Prostate gland (tissue), 2 donors: ENCODE results near the gene PPP1R3D.

Source experiments
- POLR2A ChIP-seq: fragments of 450-650 bp; IDR thresholded peaks from one replicate; pipeline ENCODE4 v1.6.1; 2016; ENCODE audit warnings: antibody characterized with exemption, mild to moderate bottlenecking
- POLR2AphosphoS5 ChIP-seq: sonication (generic); formaldehyde crosslinking; IDR thresholded peaks from one replicate; pipeline ENCODE4 v1.6.1; 2017; ENCODE audit warnings: antibody characterized with exemption
- TF ChIP-seq, protein P1 (sequence below), 4 experiments: fragments of 200-600 bp in 2 of 4; fragments of 450-650 bp in 2 of 4; sonication (generic) in 2 of 4; IDR thresholded peaks; 1 replicate in 3 of 4; 2 replicates in 1 of 4; pipeline ENCODE4 v1.5.1; 2016 to 2019; ENCODE audit warnings: antibody characterized with exemption in 4 of 4, mild to moderate bottlenecking in 2 of 4, moderate library complexity in 2 of 4

DNA sequence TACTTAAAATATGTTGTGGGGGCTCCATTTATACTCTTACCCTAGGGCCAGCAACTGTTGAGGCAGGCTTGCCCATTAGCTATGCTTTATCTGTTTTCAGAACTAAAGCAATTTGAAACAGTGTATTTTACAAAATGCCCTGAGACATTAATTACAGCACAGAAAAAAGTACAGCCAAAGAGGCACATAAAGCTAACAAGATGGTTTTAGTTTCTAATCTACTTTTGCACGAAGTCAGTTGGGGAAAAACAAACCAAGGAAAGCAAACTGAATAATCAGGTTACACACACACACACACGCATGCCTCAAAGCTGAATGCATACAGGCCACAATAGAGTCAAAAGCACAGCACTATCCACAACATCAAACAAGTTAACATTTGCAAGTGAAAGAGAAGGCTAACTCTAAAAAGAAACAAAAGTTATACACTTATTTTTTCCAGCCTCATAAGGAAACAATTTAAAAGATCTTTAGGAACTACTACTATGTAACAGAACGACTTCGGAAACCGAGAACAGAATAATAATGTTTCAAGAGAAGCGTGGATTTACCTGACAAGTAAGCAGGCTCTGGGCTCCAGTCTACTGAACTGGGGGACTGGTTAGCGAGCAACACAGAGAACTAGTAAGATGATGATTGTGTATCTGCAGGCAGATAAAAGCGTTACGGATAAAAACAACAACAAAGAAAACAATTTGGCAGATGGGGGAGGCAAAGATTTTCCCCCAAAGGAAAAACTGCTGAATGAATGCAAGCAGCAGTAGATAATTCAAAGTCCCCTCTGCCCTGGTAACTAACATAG is 8.4 kb downstream of the PPP1R3D start:
- TF ChIP-seq POLR2A (no peak), POLR2AphosphoS5 (no peak)
- TF ChIP-seq, protein P1, sequence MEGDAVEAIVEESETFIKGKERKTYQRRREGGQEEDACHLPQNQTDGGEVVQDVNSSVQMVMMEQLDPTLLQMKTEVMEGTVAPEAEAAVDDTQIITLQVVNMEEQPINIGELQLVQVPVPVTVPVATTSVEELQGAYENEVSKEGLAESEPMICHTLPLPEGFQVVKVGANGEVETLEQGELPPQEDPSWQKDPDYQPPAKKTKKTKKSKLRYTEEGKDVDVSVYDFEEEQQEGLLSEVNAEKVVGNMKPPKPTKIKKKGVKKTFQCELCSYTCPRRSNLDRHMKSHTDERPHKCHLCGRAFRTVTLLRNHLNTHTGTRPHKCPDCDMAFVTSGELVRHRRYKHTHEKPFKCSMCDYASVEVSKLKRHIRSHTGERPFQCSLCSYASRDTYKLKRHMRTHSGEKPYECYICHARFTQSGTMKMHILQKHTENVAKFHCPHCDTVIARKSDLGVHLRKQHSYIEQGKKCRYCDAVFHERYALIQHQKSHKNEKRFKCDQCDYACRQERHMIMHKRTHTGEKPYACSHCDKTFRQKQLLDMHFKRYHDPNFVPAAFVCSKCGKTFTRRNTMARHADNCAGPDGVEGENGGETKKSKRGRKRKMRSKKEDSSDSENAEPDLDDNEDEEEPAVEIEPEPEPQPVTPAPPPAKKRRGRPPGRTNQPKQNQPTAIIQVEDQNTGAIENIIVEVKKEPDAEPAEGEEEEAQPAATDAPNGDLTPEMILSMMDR (IDR thresholded peaks at IDR 0.05) = no peak
